GM21717 (cell line): ENCODE data around the gene CKMT2.
"Not testable (repeated sequence)": the region's sequence is repeated elsewhere in the genome, so short reads cannot be mapped to it uniquely, and the experiment has no call there.

Experiments used
- ATAC-seq: cut with Tn5 transposase; IDR thresholded peaks from one replicate; pipeline ENCODE4 v1.9.1; 2021; ENCODE audit warnings: mild to moderate bottlenecking, moderate library complexity; ENCODE audit not compliant: unreplicated experiment

Gene CKMT2

DNA sequence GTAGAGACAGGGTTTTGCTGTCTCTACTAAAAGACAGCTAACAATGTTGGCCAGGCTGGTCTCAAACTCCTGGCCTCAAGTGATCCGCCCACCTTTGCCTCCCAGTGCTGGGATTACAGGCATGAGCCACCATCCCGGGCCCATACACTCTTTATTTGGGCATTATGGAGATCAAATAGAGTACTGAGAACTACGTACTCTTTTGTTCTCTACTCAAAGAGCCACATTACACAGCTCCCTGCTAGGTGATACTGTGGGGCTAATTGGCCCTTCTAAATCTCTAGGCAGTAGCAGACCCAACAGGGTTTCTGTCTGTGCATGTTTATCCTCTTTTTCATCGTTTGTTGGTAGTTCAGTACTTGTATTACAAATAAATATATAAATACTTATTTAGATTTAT, 16.1 kb downstream of the CKMT2 start:
- ATAC-seq, result no peak

GRCh38 chr5:81250004-81250403, 16.9 kb downstream of the CKMT2 start:
- no peak for ATAC-seq

- ATAC-seq, result no peak
Observed at GRCh38 chr5:81251922-81252321, 18.8 kb downstream of the CKMT2 start.

DNA sequence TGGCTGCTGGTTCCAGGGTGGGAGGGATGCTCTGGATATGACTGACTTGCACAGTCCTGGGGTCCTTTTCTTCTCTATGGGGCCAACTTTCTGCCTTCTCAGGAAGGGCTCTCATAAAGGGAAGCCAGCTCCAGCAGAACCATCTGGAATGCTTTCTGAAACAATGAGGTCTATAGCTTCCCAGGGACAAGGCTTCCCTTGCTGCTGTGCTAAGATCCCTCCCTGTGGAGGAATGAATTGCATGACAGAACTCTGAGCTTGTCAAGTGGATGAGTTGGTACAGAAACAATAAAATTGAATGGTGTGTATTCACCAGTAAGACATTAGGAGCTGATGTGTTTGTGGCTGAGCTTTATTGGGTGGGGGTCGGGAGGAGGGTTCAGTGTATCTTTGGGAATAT, 19.8 kb downstream of the CKMT2 start:
- no peak for ATAC-seq

DNA sequence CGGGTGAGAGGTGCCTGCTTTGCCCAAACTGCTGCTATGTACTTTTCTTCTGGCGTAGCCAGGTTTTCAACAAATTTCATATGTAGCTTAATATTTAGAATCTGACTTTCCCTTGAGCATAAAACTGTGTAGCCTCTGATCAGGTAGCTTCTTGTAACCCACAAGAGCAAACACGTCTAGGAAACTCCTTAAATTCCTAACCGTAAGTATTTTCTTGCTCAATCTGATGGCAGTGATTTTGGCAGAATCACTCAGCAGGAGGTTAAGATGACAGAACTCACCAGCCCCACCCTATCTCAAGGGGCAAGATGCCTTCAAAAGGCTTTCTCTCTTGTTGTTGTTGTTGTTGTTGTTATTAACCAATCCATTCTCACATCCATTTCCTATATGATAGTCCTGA, 20.8 kb downstream of the CKMT2 start:
- ATAC-seq, result no peak

GRCh38 chr5:81254886-81255559, 21.9 kb downstream of the CKMT2 start:
- ATAC-seq, result no peak

- no peak for ATAC-seq
Observed at GRCh38 chr5:81256766-81257165, 23.6 kb downstream of the CKMT2 start.

DNA sequence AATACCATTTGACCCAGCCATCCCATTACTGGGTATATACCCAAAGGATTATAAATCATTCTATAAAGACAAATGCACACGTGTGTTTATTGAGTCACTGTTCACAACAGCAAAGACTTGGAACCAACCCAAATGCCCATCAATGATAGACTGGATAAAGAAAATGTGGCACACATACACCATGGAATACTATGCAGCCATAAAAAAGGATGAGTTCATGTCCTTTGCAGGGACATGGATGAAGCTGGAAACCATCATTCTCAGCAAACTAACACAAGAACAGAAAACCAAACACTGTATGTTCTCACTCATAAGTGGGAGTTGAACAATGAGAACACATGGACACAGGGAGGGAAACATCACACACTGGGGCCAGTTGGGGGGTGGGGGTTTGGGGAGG, 29.7 kb downstream of the CKMT2 start:
- ATAC-seq, result not testable (repeated sequence)

DNA sequence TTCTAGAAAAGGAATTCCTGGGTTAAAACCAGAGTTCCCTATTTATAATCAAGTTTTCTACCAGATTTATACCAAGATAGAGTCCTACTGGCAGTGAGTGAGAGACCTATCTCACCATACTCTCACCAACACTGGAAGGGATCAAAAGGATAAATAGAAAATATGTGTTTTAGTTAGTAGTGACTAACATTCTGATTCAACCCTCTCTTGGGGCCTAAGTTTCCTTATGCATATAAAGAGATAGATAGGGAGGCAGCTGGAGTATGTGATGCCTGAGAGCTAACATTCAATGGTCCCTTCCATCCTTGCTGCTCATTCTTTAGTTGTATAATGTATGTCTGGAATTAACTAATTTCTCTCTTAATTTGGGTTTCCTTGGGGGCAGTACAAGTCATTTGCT, 32.0 kb downstream of the CKMT2 start:
- ATAC-seq, result no peak

DNA sequence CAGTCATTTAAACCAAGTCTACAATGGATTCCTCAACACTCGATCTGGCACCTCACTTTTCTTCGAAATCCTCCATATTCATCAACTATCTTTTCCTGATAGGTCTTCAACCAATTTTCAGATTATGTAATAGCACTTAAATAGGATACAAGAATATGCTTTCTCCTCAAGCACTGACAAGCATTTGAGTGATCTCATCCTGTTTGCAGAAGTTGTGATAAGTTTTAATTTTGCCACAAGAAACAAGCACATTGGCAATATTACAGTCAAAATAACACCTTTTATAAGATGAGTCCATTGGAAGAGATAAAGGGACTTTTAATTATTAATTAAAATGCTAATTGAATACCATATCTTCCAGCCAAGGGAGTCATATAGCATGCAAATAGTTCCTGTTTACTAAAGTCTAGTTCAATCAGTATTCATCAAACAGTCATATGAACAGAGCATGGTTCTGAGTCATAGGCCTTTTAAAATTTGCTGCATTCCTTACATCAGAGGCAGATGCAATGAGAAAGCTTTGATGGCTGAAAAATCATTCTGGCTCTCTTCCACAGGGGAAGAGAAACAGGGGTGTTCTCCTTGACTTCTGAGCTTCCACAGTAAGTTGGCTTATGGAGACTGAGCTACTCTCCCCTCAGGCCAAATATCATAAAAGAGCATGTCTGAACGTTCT, 35.5 kb downstream of the CKMT2 start:
- no peak for ATAC-seq

DNA sequence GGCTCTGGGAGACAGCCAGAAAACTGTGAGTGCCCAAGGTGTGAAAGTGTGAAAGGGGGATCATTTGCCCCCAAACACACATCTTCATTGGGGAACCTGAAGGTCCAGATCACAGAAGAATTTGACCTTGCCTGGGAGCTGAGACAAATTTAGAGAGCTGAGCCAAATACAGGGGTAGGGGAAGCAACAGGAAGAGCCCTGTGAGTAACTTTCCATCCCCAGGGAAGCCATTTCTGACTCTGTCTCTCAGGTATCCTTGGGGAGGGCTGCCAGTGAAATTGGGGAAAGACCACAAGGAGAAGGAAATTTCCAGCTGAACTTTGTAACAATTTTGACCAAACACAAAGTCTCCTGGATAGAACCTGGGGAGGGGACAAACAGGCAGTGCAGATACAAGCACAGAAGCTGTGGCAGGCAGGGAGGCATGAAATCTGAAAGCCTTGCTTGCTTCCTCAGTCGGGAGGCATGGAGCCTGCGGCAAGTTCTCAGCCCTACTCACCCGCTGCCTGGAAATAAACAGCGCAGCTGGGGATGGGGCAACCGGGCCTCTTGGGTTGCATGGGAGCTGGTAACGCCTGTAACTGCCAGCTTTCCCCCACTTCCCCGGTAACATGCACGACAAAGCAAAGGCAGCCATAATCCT, 36.8 kb downstream of the CKMT2 start:
- ATAC-seq, result no peak

GRCh38 chr5:81270394-81271027, 37.4 kb downstream of the CKMT2 start:
- not testable (repeated sequence) for ATAC-seq

- ATAC-seq, result no peak
Observed at GRCh38 chr5:81283976-81284375, 50.9 kb downstream of the CKMT2 start.

DNA sequence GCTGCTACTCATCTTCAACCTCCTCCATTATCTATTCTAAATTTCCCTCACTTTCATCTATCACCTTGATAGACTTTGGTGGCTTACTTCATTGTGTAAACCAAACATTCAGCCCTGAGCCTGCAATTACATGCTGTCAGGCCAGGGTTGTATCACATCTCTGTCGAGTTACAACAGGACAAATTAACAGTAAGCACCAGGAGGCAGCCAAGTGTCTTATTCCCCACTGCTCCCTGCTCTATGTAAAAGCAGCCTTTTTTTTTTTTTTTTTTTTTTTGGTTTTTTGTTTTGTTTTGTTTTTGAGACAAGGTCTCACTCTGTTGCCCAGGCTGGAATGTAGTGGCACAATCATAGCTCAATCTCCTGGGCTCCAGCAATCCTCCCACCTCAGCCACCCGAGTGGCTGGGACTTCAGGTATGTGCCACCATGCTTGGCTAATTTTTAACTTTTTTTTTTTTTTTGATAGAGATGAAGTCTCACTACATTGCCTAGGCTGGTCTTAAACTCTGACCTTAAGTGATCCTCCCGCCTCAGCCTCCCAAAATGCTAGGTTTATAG, 53.0 kb downstream of the CKMT2 start:
- ATAC-seq, result no peak

DNA sequence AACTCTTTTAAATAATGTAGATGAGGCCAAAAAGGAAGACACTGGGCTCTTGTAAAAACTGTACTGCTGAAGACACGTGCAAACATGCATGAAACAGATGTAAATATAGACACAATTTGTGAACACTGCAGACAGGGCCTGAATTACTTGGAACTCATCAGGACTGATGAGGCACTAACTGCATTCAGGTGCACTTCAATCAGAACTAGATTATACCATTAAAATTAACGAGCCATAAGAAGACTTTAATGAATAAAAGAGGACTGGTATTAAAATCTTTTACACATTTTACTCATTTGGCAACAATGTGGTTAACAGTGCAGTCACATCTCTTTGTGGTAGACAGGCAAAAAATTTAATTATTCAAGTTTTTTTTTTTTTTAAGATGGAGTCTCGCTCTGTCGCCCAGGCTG, 54.9 kb downstream of the CKMT2 start:
- ATAC-seq, result no peak

- ATAC-seq, result no peak
Observed at GRCh38 chr5:81290146-81290545, 57.0 kb downstream of the CKMT2 start.

DNA sequence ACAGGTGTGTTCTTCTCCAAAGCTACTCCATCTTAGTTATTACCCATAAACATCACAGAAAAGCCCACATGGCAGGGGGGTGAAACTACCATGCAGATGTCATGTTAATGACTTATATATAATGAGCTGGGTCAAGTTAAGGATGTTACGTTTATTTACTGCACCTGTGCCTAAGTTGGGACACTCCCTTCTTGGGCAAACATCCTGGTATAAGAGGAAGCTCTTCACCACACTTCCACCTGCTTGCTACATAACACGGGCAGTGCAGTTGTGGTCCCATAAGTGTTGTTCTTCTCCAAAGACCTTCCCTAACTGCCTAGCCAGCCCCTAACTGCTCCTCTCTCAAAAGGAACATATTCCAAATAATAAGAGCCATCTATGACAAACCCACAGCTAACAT, 59.0 kb downstream of the CKMT2 start:
- ATAC-seq, result no peak

GRCh38 chr5:81294021-81294420, 60.9 kb downstream of the CKMT2 start:
- not testable (repeated sequence) for ATAC-seq

GRCh38 chr5:81297531-81297930, 64.4 kb downstream of the CKMT2 start:
- ATAC-seq, result no peak

GRCh38 chr5:81300921-81301270, 67.8 kb downstream of the CKMT2 start:
- ATAC-seq, result no peak

GRCh38 chr5:81301271-81302015, 68.3 kb downstream of the CKMT2 start, which contains the start of gene ZCCHC9:
ZCCHC9 (plus strand) TSS chr5:81301587; CDS start chr5:81304758, 3,171 bp downstream.
- peak; percentile 96 for ATAC-seq
